Activated CD8-positive, alpha-beta memory T cell treated with anti-CD3 and anti-CD28 coated beads, Interleukin-2, amount 50 U/mL, for 24 hours (primary cell): ENCODE data around the gene TBC1D9B.

Experiments used
- DNase-seq: peaks from one replicate; pipeline ENCODE4 v3.0.0-alpha.2; 2020; ENCODE audit errors: extremely low read depth

TBC1D9B gene

DNA sequence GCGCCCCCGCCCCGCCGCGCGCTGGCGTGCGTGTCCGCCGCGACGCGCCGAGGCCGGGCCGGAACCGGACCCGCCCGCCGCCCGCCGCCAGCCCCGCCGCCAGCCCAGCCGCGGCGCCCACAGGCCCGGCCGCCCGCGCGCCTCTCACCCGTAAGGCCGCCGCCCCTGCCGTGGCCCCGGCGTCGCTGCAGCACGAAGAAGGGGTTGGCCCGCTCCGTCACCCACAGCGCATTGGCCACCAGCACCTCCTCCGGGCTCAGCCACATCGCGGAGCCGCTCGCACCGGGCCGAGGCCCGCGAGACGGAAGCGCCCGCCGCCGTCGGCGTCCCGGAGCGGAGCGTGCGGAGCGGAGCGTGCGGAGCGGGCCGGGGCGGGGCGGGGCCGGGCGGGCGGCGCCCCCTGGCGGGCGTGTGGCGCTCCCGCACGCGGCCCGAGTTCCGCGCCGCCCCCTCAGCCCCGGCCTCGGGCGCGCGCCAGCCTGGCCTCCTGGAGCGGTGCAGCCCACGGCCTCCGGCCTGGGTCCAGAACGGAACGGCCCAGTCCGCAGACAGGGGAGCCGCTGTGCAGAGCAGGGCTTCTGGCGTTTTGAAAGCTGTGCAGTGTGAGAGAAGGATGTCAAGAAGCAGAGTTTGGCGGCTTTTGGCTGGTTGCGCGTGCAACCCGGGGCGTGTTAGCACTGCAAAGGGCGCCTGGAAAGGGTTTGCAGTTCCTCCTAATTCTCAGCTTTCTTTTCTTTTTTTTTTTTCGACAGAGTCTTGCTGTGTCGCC, at the start of gene TBC1D9B:
TSS of gene TBC1D9B (minus strand) at position 342 of the 769 bp plus-strand sequence. CDS start at position 266, 76 bp downstream.
- peak; percentile 7 for DNase-seq

DNA sequence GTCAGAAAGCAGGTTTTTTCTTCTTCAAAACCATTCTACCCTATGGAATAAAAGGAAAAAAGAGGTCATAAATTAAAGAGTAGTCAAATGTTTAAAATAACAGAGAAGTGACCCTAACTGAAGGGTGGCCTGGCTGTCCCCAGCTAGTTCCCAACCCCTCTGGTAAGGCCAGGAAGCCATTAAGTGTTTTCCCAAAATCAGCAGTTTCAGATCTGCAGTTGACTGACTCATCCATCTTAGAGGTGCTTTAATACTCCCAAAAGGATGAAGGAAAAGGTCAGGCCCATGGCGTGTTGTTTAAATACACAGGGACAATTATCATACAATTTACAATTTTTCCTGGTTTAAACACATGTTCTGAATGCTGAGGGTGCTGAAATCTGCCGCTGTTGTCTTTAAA, 47.9 kb upstream of the TBC1D9B start:
- DNase-seq, result no peak

DNA sequence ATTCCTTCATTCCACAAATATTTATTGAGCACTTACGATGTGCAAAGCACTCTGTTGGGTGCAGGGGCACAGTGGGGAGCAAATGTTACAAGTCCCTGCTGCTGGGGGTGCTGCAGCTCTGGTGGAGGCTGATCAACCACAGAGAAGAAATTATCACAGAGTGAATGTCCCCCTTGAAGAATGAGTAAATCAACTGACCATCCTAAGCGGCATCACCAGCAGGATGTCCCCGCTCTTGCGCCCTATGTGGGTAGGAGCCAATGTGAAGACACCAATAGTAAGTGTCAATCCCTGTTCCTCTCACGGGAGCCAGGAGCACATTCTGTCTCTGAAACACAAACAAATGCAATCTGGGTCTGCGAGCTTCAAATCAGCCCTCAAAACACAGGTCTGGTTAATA, 47.4 kb upstream of the TBC1D9B start:
- no peak for DNase-seq

DNA sequence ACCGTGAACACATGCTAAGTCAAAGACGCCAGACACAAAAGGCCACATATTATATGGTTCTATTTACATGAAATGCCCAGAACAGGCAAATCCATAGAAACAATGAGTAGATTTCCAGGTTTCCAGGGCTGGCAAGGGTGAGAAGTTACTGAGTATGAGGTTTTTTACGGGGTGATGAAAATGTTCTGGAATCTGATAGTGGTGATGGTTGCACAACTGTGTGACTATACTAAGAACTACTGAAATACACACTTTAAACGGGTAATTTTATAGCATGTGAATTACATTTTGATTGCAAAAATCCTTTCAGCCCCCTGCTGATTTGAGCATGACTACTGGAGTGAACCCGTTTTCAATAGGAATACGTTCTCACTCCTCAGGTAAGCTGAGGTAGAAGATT, 46.7 kb upstream of the TBC1D9B start:
- no peak for DNase-seq

DNA sequence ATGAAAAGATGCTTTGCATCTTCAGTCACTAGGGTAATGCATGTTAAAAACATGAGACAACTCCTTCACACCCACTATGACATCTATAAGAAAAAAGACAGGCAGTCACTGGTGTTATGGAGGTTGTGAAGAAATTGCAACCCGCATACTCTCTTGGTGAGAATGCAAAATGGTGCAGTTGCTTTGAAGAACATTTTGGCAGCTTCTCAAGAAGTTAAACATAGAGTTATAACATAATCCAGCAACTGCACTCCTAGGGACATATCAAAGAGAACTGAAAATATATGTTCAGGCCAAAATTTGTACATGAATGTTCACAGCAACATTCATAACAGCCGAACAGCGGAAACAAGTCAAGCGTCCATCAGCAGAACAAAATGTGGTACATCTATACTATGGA, 46.3 kb upstream of the TBC1D9B start:
- no peak for DNase-seq

DNA sequence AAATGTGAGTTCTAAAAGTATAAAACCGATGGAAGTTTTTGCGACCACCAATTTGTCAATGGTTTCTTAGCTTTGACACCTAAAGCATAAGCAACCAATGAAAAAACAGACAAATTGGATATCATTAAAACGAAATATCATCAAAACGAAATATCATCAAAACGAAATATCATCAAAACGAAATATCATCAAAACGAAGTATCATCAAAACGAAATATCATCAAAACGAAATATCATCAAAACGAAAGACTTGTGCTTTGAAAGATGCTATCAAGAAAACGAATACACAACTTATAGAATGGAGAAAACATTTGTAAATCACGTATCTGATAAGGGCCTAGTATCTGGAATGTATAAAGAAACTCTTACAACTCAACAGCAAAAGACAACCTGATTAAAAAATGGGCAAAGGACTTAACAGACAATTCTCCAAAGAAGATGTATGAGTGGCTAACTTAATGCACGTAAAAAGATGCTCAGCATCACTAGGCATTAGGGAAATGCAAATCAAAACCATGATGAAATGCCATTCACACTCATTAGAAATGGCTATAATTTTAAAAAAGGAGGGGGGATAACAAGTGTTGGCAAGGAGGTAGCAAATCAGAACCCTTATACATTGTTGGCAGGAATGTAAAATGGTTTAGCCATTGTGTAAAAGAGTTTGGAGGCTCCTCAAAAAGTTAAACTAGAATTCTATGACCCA, 29.4 kb upstream of the TBC1D9B start:
- DNase-seq, result no peak

DNA sequence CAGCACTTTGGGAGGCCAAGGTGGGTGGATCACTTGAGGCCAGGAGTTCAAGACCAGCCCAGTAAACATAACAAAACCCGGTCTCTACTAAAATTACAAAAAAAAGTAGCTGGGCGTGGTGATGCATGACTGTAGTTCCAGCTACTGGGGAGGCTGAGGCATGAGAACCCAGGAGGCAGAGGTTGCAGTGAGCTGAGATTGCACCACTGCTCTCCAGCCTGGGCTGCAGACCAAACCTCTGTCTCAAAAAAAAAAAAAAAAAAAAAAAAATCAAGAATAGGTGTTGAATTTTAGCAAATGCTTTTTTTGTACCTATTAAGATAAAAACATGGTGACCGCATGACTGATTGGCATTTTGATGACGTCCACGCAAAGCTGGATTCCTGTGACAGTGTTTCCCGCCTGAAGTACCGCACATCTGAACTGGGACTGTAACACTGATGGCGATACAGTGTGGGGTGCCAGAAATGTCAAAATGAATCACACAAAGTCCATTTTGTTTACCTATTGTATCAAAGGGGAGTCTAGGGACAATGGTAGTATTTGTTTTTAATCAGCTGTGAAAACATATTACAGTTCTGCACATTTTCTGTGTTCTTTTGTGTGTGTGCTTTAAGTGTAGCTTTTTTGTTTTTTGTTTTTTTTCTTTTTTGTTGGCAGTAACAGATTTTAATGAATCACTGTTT, 23.2 kb upstream of the TBC1D9B start:
- DNase-seq, result no peak

DNA sequence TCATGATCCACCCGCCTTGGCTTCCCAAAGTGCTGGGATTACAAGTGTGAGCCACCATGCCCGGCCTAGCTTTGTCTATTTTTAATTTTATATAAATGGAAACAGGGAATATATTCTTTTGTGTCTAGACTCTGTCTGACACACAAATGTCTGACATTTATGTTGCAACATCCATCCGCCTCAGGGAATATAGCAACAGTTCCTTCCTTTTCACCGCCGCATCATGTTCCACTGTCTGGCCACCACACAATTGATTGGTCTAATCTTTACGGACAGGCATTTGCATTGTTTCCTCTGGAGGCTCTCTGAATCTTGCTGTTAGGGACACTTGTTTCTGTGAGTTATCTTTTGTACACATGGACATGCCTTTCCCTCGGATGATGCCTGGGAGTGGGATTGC, 20.1 kb upstream of the TBC1D9B start:
- DNase-seq, result no peak

DNA sequence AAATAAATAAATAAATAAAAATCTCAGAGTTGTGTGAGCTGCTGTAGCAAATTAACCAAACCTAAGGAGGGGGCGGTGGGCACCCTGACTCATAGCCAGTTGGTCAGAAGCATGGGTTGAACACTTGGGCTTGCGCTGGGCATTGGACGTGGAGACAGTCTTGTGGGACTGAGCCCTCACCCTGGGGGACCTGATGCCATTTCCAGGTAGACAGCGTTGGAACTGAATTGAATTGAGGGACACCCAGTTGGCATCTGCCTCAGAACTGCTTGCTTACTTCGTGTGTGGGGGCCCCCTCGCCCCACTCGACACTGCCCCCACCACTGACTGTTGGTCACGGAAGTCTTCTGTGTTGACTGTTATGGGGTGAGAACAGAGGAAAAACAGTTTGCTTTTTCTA, 19.0 kb upstream of the TBC1D9B start:
- no peak for DNase-seq

DNA sequence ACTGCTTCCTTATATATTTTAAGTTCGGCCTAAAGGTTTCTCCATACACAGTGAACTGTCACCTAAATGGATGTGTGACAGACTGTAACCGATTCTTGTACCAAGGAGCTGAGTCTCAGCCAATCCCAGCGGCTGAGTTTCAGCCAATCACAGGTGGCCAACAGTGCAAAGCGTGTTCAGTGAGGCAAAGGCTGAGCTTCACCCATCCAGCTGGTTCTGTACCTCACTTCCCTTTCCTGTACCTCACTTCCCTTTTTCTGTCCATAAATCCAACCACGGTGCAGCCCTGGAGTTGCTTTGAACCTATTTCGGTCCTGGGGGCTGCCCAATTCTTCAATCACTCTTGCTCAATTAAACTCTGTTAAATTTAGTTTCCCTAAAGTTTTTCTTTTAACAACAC, 15.7 kb upstream of the TBC1D9B start:
- DNase-seq, result no peak

DNA sequence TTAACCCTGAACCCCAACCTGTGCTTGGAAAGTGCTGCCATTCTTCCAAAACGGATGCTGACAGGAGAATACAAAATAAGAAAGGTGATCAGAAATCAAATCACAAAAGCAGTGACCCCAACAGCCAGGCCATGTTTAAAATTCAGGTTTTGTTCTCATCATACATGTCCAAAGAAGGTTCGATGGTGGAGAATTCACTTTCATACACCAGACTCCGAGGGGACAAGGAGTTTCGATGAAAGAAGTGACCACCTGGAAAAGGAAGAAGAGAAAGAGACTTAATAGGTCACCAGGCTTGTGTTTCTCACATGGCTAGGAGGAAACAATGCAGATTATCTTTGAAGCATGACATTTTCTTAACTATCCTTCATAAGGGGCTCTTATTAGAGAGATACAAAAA, 12.5 kb upstream of the TBC1D9B start:
- DNase-seq, result no peak

DNA sequence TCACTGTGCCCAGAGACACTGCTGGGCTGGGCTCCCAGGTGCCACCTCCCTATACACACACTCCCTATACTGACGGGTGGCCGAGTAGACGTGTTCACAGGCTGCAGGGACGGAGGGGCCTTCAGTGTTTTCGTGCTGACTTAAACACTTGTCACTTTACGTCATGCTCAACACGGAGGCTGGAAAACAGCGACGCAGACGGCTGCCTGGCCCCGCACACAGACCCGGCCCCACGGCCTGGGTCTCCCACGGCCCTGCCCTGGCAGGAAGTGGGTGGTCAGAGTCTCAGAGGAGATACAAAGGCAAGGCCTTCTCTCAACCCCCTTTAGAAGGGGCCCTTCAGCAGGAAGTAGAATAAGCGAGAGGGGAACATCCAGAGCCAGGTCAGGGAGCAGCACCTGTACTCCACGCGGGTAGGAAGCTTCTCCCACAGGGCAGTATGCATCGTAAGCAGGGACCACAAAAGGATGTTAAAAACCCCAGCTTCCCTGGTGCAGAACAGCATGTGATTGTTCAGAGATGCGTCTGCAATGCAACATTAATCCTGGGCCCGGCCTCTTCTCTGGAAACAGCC, 11.9 kb upstream of the TBC1D9B start:
- DNase-seq, result no peak

DNA sequence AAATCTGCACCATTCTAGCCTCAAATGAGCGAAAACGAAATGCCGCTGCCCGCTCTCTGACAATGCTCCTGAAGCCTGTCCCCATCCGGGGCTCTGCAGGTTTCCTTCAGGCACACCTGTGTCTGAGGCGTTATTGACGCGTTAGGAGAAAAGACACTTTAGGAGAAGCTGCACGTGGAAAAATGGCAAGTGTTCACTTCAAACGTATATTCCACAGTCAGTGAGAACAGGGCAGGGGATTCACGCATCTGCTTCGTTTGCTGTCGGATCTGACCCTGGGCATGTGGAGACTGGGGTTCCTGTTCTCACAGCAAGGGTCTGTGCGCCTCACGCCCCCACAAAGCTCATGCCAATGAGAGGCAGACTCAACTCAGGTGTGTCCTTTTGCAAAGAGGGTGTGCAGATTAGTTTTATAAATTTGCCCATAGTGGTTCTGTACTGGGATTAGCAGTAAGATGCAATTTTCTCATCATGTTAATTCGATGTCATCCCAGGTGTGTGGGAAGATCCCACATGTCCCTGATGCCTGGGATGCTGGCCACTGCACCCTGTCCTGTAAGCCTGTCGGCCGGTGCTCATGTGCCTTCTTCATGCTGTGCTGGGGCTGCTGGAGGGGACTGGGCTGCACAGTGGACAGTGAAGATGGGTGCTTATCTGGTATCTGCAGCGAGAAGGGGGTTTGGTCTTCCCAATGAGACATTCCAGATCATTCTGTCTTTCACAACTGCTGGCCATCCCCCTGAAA, 11.2 kb upstream of the TBC1D9B start:
- no peak for DNase-seq

DNA sequence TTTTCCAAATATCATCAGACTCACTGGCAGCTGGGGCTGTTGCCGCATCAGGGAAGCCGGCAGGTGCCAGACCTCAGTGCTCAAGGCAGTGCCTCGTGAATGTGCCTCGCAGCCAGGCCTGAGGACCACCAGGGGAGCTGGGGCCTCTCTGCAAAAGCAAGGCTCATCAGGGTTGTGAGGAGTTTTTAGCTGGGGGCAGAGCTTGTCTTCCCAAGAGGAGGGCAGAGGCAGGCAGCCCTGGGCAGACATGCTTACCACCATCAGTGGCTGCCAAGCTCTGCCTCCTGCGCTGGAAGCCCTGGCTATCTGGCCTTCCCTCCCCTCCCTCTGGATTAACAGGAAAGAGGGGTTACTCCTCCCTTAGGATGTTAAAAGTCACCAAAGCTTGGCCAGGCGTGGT, 8.8 kb upstream of the TBC1D9B start:
- no peak for DNase-seq

DNA sequence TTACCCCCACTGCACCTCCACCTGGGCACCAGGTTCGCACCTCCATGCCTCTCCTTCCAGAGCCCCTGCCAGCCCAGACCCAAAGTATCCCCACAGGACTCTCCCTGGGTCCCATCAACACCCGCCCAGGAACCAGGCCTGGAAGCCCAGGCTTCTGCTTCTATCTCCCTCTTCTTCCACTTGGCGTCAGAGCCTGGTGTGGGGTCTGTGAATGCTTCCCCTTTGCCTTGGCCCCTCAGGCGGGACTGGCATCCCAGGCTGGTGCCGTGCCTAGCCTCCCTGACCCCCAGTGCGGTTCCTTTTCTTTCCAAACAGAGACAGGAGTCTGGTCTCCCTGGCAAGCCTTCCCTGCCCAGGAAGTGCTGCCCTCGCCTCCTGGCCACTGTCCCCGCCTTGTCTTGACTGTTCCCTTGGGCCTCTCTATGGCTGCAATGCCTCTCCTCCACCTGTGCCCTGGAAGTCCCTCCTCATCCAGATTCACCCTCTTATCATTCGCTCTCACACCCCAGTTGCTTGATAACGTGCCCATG, 7.8 kb upstream of the TBC1D9B start:
- no peak for DNase-seq

DNA sequence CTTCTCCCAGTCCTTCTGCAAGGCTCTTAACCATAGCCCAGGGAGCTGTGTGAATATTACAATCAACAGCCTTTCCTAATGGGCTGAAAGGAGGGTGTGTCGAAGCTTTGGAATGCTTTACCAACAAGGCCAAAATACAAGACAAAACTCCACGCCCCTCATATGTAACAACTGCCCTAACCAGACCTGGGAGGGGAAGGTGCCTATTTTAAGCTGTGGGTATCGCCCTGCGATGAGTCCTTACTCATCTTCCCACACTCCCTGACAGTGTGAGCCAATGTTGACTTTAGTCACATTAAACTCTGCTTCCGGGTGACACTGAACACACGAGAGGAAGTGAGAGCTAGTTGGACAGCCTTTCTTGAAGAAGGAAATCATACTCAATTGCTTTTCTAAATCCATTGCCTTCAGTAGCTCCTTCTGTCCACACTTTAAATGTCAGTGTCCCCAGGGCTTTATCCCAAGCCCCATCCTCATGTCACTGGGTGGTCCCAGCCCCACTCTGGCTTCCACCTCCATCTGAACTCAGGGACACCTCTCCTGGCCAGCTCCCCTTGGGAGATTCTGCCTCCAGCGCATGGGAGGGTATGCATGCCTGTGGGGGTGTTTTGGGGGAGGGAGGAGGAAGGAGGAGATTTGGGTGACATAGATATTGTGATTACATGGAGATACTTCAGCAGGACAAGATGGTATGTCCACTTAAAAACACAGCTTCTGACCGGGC, 6.5 kb upstream of the TBC1D9B start:
- no peak for DNase-seq

DNA sequence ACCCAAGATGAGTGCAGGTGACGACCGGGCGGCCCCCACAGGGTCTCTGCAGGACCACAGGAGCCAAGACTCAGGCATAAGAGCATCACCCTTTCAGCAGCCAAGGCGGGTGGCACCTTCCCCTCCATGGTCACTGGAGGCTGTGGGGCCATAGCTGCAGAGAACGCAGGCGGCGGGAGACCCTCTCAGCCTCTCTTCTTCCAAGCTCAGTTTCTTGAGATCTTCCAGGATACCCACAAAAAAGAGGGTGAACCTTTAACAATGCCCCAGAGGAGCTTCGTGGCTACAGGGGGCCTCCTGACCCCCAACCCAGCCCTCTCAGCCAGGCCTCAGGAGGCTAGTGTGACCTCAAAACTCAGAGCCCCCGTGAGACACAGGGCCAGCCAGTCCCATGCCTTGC, 5.8 kb upstream of the TBC1D9B start:
- DNase-seq, result no peak

DNA sequence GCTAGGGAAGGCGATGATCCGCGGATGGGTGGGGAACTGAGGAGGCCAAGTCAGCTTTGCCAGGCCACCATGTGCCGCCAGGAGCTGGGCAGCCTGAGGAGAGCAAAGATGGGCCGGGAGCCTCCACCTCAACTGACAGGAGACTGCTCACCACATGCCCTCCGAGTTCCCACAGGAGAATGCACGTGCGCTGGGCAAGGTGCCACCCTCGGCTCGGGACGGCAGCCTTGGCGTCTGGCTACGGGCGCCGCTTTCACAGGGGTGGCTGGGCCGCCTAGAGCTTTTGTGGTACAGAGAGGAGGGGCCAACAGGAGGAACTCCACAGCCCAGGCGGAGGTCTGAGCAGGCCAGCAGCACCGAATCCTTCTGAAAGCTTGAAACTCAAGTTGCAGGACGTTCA, 5.3 kb upstream of the TBC1D9B start:
- DNase-seq, result no peak

DNA sequence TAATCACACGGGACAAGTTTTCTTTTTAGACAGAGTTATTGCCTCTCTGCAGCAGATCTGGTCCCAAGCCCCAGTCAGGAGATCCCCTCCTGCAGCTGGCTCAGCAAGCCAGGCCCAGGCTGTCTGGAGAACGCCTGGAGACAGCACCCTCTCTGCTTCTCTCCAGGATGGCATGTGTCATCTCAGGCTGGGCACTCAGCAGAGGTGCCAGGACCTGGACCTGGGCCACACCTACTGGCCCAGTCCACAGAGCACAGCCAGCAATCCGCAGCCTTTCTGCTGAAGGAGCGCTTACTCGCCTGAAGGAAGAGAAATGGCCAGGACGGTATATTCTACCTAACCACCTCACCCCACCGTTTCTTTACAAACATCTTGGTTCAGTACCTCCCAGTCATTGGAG, 4.7 kb upstream of the TBC1D9B start:
- no peak for DNase-seq

DNA sequence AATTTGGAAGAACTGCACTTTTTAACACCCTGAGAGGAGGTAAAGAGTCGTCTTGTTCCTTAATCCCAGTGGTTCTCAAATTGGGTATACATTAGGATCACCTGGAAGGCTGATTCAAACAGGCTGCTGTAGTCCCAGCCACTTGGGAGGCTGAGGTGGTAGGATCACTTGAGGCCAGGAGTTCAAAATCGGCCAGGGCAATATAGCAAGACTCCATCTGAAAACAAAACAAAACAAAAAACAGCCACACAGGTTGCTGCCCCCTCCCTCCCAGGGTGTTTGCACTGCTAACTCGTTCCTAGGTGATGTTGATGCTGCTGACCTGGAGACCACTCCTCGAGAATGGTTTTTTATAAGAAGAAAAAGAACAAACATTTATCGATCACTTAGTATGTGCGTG, 1.5 kb upstream of the TBC1D9B start:
- DNase-seq, result no peak

DNA sequence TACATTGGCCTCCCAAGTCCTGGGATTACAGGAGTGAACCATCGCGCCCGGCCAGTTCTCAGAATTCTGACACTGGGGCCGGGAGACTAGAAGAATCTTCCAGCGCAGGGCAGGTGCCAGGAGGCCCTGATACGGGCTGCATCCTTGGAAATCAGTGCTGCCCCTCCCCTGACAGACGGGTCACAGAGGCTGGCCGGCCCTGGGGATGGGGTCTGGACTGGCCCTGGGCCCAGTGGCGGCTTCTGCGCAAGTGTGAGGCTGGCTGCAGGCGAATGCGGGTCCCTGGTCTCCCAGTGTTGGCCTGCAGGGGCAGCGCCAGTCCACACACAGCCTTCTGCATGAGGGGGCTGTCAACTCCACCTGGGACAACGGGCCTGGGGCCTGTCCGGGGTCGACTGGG, 831 bp upstream of the TBC1D9B start:
- no peak for DNase-seq
